Measurements from ENCODE around the gene BIRC5. TPM values are rescaled to one million over a fixed set of nuclear protein-coding genes. Genes with fewer than 3 reads are reported as not detected.

The BIRC5 gene
- total and polyA plus RNA-seq, 8 donors = 4.8 to 43.4 (median 23.7) TPM

DNA sequence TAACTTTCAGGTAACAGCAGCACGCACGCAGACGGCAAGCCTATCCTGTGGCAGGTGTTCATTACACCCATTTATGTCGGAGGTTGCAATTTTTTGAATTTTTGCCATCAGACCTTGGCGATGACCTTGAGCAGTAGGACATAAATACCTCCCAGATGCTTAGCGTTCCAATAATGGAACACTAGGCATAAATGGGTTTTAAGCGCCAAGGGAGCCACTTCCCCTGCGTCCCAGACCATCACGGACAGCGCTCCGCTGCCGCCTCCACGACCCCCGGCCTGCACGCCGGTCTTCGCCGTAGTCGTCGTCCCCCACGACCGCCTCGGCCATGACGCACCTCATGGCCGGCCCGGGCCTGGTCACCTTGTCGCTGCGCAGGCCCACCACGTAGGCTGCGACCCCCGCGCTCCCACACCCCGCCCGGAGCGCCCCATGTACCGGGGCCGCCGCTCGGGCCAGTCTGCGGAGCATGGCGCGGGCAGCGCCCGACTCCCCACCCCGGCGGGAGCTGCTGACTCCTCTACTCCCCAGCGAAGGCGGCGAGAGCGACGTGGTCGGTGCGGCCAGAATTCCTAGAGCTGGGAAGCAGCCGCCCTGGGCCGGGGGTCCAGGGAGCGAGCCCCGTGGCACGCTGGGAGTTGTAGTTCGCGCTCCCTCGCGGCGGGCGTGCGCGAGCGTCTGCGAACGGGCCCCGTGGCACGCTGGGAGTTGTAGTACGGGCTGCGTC, 40.1 kb downstream of the BIRC5 start:
- Histone ChIP-seq H3K27ac (peak overlapping the region; percentile 79 to 89), H3K4me3 (peak overlapping the region; percentile 91 to 96), H3K36me3 (no peaks in the 10 kb centered on the region), H3K27me3 (no peaks in the 10 kb centered on the region), H3K4me1 (peaks cover 19 to 84% of the 10 kb centered on the region in 2 donors), H3K9me3 (no peaks in the 10 kb centered on the region)
- TF ChIP-seq, protein P1, sequence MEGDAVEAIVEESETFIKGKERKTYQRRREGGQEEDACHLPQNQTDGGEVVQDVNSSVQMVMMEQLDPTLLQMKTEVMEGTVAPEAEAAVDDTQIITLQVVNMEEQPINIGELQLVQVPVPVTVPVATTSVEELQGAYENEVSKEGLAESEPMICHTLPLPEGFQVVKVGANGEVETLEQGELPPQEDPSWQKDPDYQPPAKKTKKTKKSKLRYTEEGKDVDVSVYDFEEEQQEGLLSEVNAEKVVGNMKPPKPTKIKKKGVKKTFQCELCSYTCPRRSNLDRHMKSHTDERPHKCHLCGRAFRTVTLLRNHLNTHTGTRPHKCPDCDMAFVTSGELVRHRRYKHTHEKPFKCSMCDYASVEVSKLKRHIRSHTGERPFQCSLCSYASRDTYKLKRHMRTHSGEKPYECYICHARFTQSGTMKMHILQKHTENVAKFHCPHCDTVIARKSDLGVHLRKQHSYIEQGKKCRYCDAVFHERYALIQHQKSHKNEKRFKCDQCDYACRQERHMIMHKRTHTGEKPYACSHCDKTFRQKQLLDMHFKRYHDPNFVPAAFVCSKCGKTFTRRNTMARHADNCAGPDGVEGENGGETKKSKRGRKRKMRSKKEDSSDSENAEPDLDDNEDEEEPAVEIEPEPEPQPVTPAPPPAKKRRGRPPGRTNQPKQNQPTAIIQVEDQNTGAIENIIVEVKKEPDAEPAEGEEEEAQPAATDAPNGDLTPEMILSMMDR (IDR thresholded peaks at IDR 0.05) = no peak
- ATAC-seq (peak; percentile 85), DNase-seq (peak; percentile 80 to 97 (median 90))
- intact Hi-C loops (cut with DNase I) = loop anchor here in 1 of 2 donors (10.0 kb wide), 1 partner anchor 171 kb away; no protein-coding TSS in a partner anchor

DNA sequence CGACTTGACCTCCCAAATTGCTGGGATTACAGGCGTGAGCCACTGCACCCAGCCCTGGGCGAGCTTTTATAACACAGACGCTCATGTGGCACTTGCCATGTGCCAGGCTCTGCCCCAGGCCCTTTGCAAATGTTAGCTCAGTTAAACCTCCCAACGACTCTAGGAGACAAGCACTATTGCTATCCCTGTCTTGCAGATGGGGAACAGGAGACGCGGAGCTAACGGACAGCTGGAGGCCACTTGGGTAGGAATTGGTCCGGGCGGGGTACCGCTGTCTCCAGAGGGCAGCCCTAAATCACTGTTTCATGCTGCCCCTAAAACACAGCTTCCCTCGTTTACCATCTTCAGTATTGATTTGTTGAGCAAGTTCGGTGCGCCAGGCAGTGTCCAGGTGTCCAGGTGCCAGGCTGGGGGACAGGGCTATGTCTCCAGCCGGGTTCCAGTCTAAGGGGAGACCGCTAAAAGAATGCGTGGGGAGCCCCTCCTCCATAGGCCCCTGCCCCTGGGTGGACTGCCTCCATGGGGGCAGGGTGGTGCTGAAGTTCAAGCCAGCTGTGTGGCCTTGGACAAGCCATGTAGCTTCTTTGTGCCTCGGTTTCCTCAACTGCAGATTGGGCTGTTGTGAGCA, 41.1 kb downstream of the BIRC5 start:
- Histone ChIP-seq H3K4me1 (peaks cover 22 to 94% of the 10 kb centered on the region in 2 donors), H3K9me3 (no peaks in the 10 kb centered on the region), H3K27me3 (no peaks in the 10 kb centered on the region), H3K27ac (peak overlapping the region in 1 of 2 donors; percentile 94), H3K4me3 (no peak overlapping the region), H3K36me3 (no peaks in the 10 kb centered on the region)
- no peak for ATAC-seq
- intact Hi-C loops (cut with DNase I) = loop anchor here in 1 of 2 donors (10.0 kb wide), 1 partner anchor 170 kb away; no protein-coding TSS in a partner anchor
- TF ChIP-seq, protein P1 (IDR thresholded peaks at IDR 0.05) = no peak
- peak in 1 of 4 donors; percentile 33 for DNase-seq

DNA sequence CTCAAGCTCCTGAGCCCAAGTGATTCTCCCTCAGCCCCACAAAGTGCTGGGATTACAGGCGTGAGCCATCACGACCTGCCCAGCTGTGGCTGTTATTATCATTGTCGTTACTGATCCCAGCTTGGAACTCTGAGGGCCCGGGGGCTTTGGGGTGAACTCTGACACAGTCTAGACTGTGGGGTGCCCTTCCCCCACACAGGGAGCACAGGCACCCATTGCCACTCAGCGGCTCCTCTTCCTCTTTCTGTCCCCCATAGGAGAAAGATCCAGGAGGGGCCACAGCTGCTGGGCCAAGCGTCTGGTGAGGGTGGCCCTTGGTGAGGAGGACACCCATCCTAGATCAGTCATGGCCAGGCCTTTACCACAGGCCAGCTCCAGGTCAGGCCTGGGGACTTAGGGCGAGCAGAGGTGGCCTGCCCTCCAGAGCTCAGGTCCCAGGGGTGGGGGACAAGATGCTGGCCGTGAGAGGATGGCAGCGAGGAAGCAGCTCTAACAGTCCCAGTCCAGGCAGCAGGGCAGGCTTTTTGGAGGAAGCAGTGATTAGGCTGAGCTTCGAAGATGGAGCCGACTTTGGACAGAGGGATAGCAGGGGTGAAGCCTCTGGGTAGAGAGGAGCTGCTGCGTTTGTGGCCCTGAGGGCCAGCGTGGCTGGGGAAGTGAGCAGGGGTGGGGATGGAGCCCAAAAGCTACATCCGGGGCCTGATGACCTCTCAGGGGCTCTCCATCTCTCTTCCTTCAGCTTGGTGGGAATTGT, 42.1 kb downstream of the BIRC5 start:
- Histone ChIP-seq H3K36me3 (no peaks in the 10 kb centered on the region), H3K4me3 (no peak overlapping the region), H3K27me3 (no peaks in the 10 kb centered on the region), H3K27ac (peak overlapping the region in 1 of 2 donors; percentile 94), H3K9me3 (no peaks in the 10 kb centered on the region), H3K4me1 (peaks cover 21 to 95% of the 10 kb centered on the region in 2 donors)
- ATAC-seq (no peak), DNase-seq (peak in 1 of 4 donors; percentile 77)
- TF ChIP-seq, protein P1 (IDR thresholded peaks at IDR 0.05) = no peak
- intact Hi-C loops (cut with DNase I) = loop anchor here in 1 of 2 donors (10.0 kb wide), 1 partner anchor 169 kb away; no protein-coding TSS in a partner anchor

DNA sequence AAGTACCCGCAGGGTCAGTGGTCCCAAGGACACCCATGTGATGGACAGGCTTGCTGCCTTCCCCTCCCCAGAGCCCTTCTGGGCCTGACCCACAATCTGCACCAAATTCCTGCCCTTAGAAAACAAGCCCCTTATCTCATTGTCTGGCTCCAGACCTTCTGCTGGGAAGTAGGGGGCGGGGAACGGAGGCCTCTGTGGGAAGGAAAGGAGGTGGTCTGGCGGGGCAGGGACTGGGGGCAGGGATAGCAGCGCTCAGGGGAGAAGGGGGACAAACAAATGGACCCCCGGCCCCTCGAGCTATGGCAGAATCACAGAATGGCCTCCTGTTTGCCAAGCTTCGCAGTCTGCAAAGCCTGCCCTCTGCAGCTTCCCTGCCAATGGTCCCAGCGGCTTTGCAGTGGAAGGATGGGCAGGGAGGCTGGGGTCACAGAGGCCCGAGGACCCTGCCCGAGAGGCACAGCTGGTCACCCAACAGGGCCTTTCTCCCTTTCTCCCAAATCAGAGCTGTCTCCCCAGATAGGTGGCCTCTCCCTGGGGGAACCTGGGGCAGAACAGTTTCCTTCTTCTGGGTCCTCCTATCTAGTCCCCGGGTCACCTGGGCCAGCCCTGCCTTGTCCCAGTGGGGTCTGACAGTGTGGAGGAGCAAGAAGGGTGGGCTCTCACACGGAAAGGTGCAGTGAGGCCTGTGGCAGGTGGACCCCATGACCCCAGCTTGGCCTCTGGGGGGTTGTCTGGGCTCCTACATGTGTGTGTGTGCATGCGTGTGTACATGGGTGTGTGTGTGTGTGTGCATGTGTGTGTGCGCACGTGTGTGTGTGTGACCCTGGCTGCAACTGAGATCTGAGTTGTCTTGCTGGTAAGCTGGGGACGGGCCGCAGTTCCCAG, 42.9 kb downstream of the BIRC5 start:
- ATAC-seq = no peak
- DNase-seq = peak in 1 of 4 donors; percentile 52
- intact Hi-C loops (cut with DNase I) = loop anchor here in 1 of 2 donors (10.0 kb wide), 1 partner anchor 168 kb away; no protein-coding TSS in a partner anchor
- Histone ChIP-seq H3K4me1 (peaks cover 19 to 95% of the 10 kb centered on the region in 2 donors), H3K27ac (peak overlapping the region; percentile 69 to 94), H3K4me3 (no peak overlapping the region), H3K36me3 (no peaks in the 10 kb centered on the region), H3K9me3 (no peaks in the 10 kb centered on the region), H3K27me3 (no peaks in the 10 kb centered on the region)
- TF ChIP-seq, protein P1 (IDR thresholded peaks at IDR 0.05) = no peak

Data from left lung (tissue), 10 donors.